ENCODE measurements around the gene PPP1R2C. TPM values are rescaled to one million over a fixed set of nuclear protein-coding genes. Genes with fewer than 3 reads are reported as not detected.

PPP1R2C gene
- total RNA-seq, 1 experiment from 2014 or later, result not detected

- POLR2A ChIA-PET, result no interaction called here
- no peak for TF ChIP-seq TCF7L2 (IDR thresholded peaks at IDR 0.05; ENCODE audit: low read depth, low read length)
- no peak for TF ChIP-seq SIN3A (IDR thresholded peaks at IDR 0.05; ENCODE audit: borderline replicate concordance, insufficient read depth, low read depth, low read length)
- TF ChIP-seq REST (IDR thresholded peaks at IDR 0.05; ENCODE audit: insufficient read depth in 1 of 2, low read depth in 2 of 2, low read length in 1 of 2), result no peak
- TF ChIP-seq CTCF (IDR thresholded peaks at IDR 0.05), result no peak
- no peak for TF ChIP-seq POLR2AphosphoS5 (IDR thresholded peaks at IDR 0.05; ENCODE audit: low read depth, low read length)
- BruUV-seq (replicated peaks), result no TSS peak
Observed at GRCh38 chrX:42770566-42770965, 7.4 kb downstream of the PPP1R2C start.

GRCh38 chrX:42759881-42760280 is 18.1 kb downstream of the PPP1R2C start:
- H3K4me1 ChIP-seq (ENCODE audit: control insufficient read depth, insufficient read depth, low read length), result no peaks in the 10 kb centered on the region
- no peaks in the 10 kb centered on the region for H3K36me3 ChIP-seq (ENCODE audit: control insufficient read depth, insufficient read depth, low read length)
- H3K4me3 ChIP-seq (ENCODE audit: low read depth in 2 of 2, low read length in 2 of 2), result no peak overlapping the region
- intact Hi-C loops (cut with micrococcal nuclease; ENCODE audit: unreplicated experiment), result no loop called here
- no peak overlapping the region for H3K27ac ChIP-seq (ENCODE audit: low read length)
- POLR2A ChIA-PET, result no interaction called here
- no peaks in the 10 kb centered on the region for H3K27me3 ChIP-seq (ENCODE audit: control insufficient read depth, insufficient read depth, low read length)
- CTCF ChIA-PET, result no interaction called here
- no peak for ATAC-seq
- TF ChIP-seq SIN3A (IDR thresholded peaks at IDR 0.05; ENCODE audit: borderline replicate concordance, insufficient read depth, low read depth, low read length) (no peak), POLR2AphosphoS5 (IDR thresholded peaks at IDR 0.05; ENCODE audit: low read depth, low read length) (no peak), REST (IDR thresholded peaks at IDR 0.05; ENCODE audit: insufficient read depth in 1 of 2, low read depth in 2 of 2, low read length in 1 of 2) (no peak), CTCF (IDR thresholded peaks at IDR 0.05) (no peak), TCF7L2 (IDR thresholded peaks at IDR 0.05; ENCODE audit: low read depth, low read length) (no peak)
- no TSS peak for BruUV-seq (replicated peaks)
- no peaks in the 10 kb centered on the region for H3K9me3 ChIP-seq (ENCODE audit: control insufficient read depth, insufficient read depth, low read depth, low read length)
- in situ Hi-C loops (cut with HindIII; ENCODE audit: low pct_unique_long_range_greater_than_20kb, low sequenced_read_pairs), result no loop called here
- no peak for DNase-seq (ENCODE audit: low read depth, low spot score)

More at GRCh38 chrX:42770566-42770965, 7.4 kb downstream of the PPP1R2C start:
- no peaks in the 10 kb centered on the region for H3K27me3 ChIP-seq (ENCODE audit: control insufficient read depth, insufficient read depth, low read length)
- H3K27ac ChIP-seq (ENCODE audit: low read length), result no peak overlapping the region
- no peaks in the 10 kb centered on the region for H3K4me1 ChIP-seq (ENCODE audit: control insufficient read depth, insufficient read depth, low read length)
- no peak overlapping the region for H3K4me3 ChIP-seq (ENCODE audit: low read depth in 2 of 2, low read length in 2 of 2)
- intact Hi-C loops (cut with micrococcal nuclease; ENCODE audit: unreplicated experiment) (no loop called here), in situ Hi-C loops (cut with HindIII; ENCODE audit: low pct_unique_long_range_greater_than_20kb, low sequenced_read_pairs) (no loop called here)
- ATAC-seq (no peak), DNase-seq (ENCODE audit: low read depth, low spot score) (no peak)
- no peaks in the 10 kb centered on the region for H3K36me3 ChIP-seq (ENCODE audit: control insufficient read depth, insufficient read depth, low read length)
- H3K9me3 ChIP-seq (ENCODE audit: control insufficient read depth, insufficient read depth, low read depth, low read length), result no peaks in the 10 kb centered on the region
- CTCF ChIA-PET, result no interaction called here

Data from Panc1 (cell line).